Ishikawa (cell line): ENCODE data around the gene FGFR3.

Source experiments
- CEBPB ChIP-seq: IDR thresholded peaks from 2 replicates; pipeline ENCODE4 v1.6.1; 2012
- CREB1 ChIP-seq: IDR thresholded peaks from 2 replicates; pipeline ENCODE4 v1.6.1; 2012; ENCODE audit warnings: low read depth
- EGR1 ChIP-seq: IDR thresholded peaks from 2 replicates; pipeline ENCODE4 v1.6.1; 2012
- EP300 ChIP-seq: IDR thresholded peaks from 2 replicates; pipeline ENCODE4 v1.6.1; 2012; ENCODE audit warnings: borderline replicate concordance
- FOXM1 ChIP-seq: IDR thresholded peaks from 2 replicates; pipeline ENCODE4 v1.6.1; 2012; ENCODE audit warnings: low read depth, borderline replicate concordance
- MAX ChIP-seq: IDR thresholded peaks from 2 replicates; pipeline ENCODE4 v1.6.1; 2012
- NFIC ChIP-seq: IDR thresholded peaks from 2 replicates; pipeline ENCODE4 v1.6.1; 2012
- RAD21 ChIP-seq: IDR thresholded peaks from 2 replicates; pipeline ENCODE4 v1.6.1; 2012; ENCODE audit warnings: low read depth
- REST ChIP-seq: IDR thresholded peaks from 2 replicates; pipeline ENCODE4 v1.6.1; 2012; ENCODE audit warnings: low read depth, mild to moderate bottlenecking
- TAF1 ChIP-seq: IDR thresholded peaks from 2 replicates; pipeline ENCODE4 v1.6.1; 2012; ENCODE audit warnings: low read depth, mild to moderate bottlenecking
- TCF12 ChIP-seq: IDR thresholded peaks from 2 replicates; pipeline ENCODE4 v1.6.1; 2012; ENCODE audit warnings: low read depth
- TEAD4 ChIP-seq: IDR thresholded peaks from 2 replicates; pipeline ENCODE4 v1.6.1; 2012
- USF1 ChIP-seq: IDR thresholded peaks from 2 replicates; pipeline ENCODE4 v1.6.1; 2012
- YY1 ChIP-seq: IDR thresholded peaks from 2 replicates; pipeline ENCODE4 v1.6.1; 2012; ENCODE audit warnings: low read depth
- ZBTB7A ChIP-seq: IDR thresholded peaks from 2 replicates; pipeline ENCODE4 v1.6.1; 2012; ENCODE audit warnings: low read depth

Gene FGFR3

GRCh38 chr4:1792832-1793495 is at the start of gene FGFR3:
Gene FGFR3, plus strand, starts transcription at chr4:1793293. Its CDS starts 642 bp downstream, at chr4:1793935.
- TF ChIP-seq EGR1: peak; percentile 47; the same call in 1 of the 2 replicates
- no peak for TF ChIP-seq USF1
- no peak for TF ChIP-seq EP300
- TF ChIP-seq TEAD4: peak; percentile 76
- TF ChIP-seq TAF1: no peak
- no peak for TF ChIP-seq CEBPB
- no peak for TF ChIP-seq RAD21
- no peak for TF ChIP-seq CREB1
- TF ChIP-seq FOXM1: no peak
- TF ChIP-seq ZBTB7A: peak; percentile 72; the same call in 1 of the 2 replicates
- TF ChIP-seq REST: no peak
- peak; percentile 79; the same call in 1 of the 2 replicates for TF ChIP-seq MAX
- no peak for TF ChIP-seq YY1
- TF ChIP-seq TCF12: no peak
- TF ChIP-seq NFIC: no peak

GRCh38 chr4:1743551-1743950 is 49.5 kb upstream of the FGFR3 start:
- TF ChIP-seq TCF12: no peak
- TF ChIP-seq TEAD4: no peak
- no peak for TF ChIP-seq REST
- TF ChIP-seq MAX: no peak
- no peak for TF ChIP-seq EP300
- no peak for TF ChIP-seq TAF1
- TF ChIP-seq FOXM1: no peak
- no peak for TF ChIP-seq EGR1

GRCh38 chr4:1743975-1744374 is 49.1 kb upstream of the FGFR3 start:
- TF ChIP-seq TEAD4 (no peak), ZBTB7A (no peak), EP300 (no peak), CEBPB (no peak), YY1 (no peak), TCF12 (no peak), CREB1 (no peak), FOXM1 (no peak), EGR1 (no peak), REST (no peak), RAD21 (no peak), MAX (no peak)

GRCh38 chr4:1744552-1744951 is 48.5 kb upstream of the FGFR3 start:
- TF ChIP-seq YY1: no peak
- no peak for TF ChIP-seq USF1
- no peak for TF ChIP-seq CEBPB
- TF ChIP-seq TCF12: no peak
- no peak for TF ChIP-seq TAF1
